GOT3 (cell line): ENCODE results near the gene MAEL.
A peak's percentile ranks its signal among the peaks of the same experiment; 100 is the strongest.

Experiments used
- DNase-seq: peaks from one replicate; lab custom pipeline; 2025; ENCODE audit warnings: mixed read lengths; lab: John Stamatoyannopoulos, UW

The MAEL gene

GRCh38 chr1:167056529-167057231 lies 67.6 kb downstream of the MAEL start:
- no peak for DNase-seq

- DNase-seq: no peak
Observed at GRCh38 chr1:167057241-167057688, 68.2 kb downstream of the MAEL start.

GRCh38 chr1:167059045-167059808 lies 70.1 kb downstream of the MAEL start:
- DNase-seq: no peak

GRCh38 chr1:167059809-167060107 lies 70.7 kb downstream of the MAEL start:
- no peak for DNase-seq

GRCh38 chr1:167060141-167061072 lies 71.3 kb downstream of the MAEL start:
- DNase-seq: no peak

GRCh38 chr1:167061073-167061464 lies 72.0 kb downstream of the MAEL start:
- DNase-seq: no peak

GRCh38 chr1:167064621-167065020 lies 75.5 kb downstream of the MAEL start:
- DNase-seq: no peak

- no peak for DNase-seq
Observed at GRCh38 chr1:167065471-167065870, 76.4 kb downstream of the MAEL start.

- DNase-seq: peak; percentile 25
Observed at GRCh38 chr1:167066333-167067122, 77.4 kb downstream of the MAEL start.

GRCh38 chr1:167067904-167068303 lies 78.8 kb downstream of the MAEL start:
- DNase-seq: no peak

GRCh38 chr1:167068761-167069160 lies 79.7 kb downstream of the MAEL start:
- DNase-seq: no peak

GRCh38 chr1:167071286-167071685 lies 82.2 kb downstream of the MAEL start:
- no peak for DNase-seq
